CD14-positive monocyte (primary cell): Measurements from ENCODE around the gene KRTAP10-8. TPM values are rescaled to one million over a fixed set of nuclear protein-coding genes. Genes with fewer than 3 reads are reported as not detected.

Experiments
- DNase-seq, 3 donors: peaks; one replicate each; pipeline ENCODE4 v3.0.0-alpha.2; 2011 to 2022
- H2AFZ ChIP-seq: 2 replicates; pipeline ENCODE4 v1.6.0; 2012; ENCODE audit warnings: mild to moderate bottlenecking, low read depth, low read length, inconsistent platforms; ENCODE audit not compliant: insufficient read depth, poor library complexity, severe bottlenecking
- H3K27ac ChIP-seq, 2 donors: 1 replicate in 1 of 2; 2 replicates in 1 of 2; pipeline ENCODE4 v1.5.1; 2012 to 2013; ENCODE audit warnings: low read length in 2 of 2, control low read depth in 1 of 2, inconsistent platforms in 1 of 2, low read depth in 1 of 2, mild to moderate bottlenecking in 1 of 2
- H3K27me3 ChIP-seq, 2 donors: one replicate each; pipeline versions ENCODE4 v1.6.0 to v1.6.1; 2011 to 2013; ENCODE audit warnings: low read length in 2 of 2; ENCODE audit not compliant: control insufficient read depth in 2 of 2, insufficient read depth in 2 of 2
- H3K36me3 ChIP-seq, 2 donors: replicated peaks in 1 of 2; 1 replicate in 1 of 2; 2 replicates in 1 of 2; pipeline versions ENCODE4 v1.5.1 to v1.6.1; 2012 to 2013; ENCODE audit warnings: low read length in 2 of 2, control low read depth in 1 of 2, inconsistent platforms in 1 of 2, mild to moderate bottlenecking in 1 of 2; ENCODE audit not compliant: insufficient read depth in 2 of 2, control insufficient read depth in 1 of 2
- H3K4me1 ChIP-seq, 2 donors: 1 replicate in 1 of 2; 2 replicates in 1 of 2; pipeline versions ENCODE4 v1.5.1 to v1.6.1; 2012 to 2013; ENCODE audit warnings: low read length in 2 of 2, control low read depth in 1 of 2, inconsistent platforms in 1 of 2, mild to moderate bottlenecking in 1 of 2, moderate library complexity in 1 of 2; ENCODE audit not compliant: insufficient read depth in 2 of 2, control insufficient read depth in 1 of 2
- H3K4me2 ChIP-seq: replicated peaks from 2 replicates; pipeline ENCODE3; 2012; ENCODE audit warnings: low read length, moderate library complexity, mild to moderate bottlenecking; ENCODE audit not compliant: poor library complexity, severe bottlenecking; ENCODE audit errors: extremely low read depth
- H3K4me3 ChIP-seq, 3 experiments: fragments of 200-600 bp in 1 of 3; sonication (generic) in 1 of 3; replicated peaks in 1 of 3; 1 replicate in 2 of 3; 2 replicates in 1 of 3; pipeline ENCODE4 v1.5.1; 2011 to 2013; ENCODE audit warnings: low read length in 3 of 3, mild to moderate bottlenecking in 3 of 3, control low read depth in 2 of 3, low read depth in 2 of 3, inconsistent platforms in 1 of 3, moderate library complexity in 1 of 3
- H3K79me2 ChIP-seq: 2 replicates; pipeline ENCODE4 v1.6.0; 2012; ENCODE audit warnings: mild to moderate bottlenecking, control low read depth, inconsistent platforms, low read length, moderate library complexity; ENCODE audit not compliant: insufficient read depth
- H3K9ac ChIP-seq: 2 replicates; pipeline ENCODE4 v1.6.0; 2017; ENCODE audit warnings: low read length, mild to moderate bottlenecking; ENCODE audit not compliant: insufficient read depth, poor library complexity, severe bottlenecking
- H3K9me3 ChIP-seq, 2 donors: replicated peaks in 1 of 2; 1 replicate in 1 of 2; 2 replicates in 1 of 2; pipeline versions ENCODE4 v1.5.1 to v1.6.1; 2012 to 2013; ENCODE audit warnings: low read length in 2 of 2, control low read depth in 1 of 2; ENCODE audit not compliant: control insufficient read depth in 1 of 2, insufficient read depth in 1 of 2
- H4K20me1 ChIP-seq: 2 replicates; pipeline ENCODE4 v1.6.0; 2012; ENCODE audit warnings: mild to moderate bottlenecking, low read length, control low read depth, moderate library complexity; ENCODE audit not compliant: insufficient read depth
- H3K27ac Mint-ChIP-seq, 7 donors: one replicate each; pipeline ENCODE4 v1.8.0; 2020; ENCODE audit warnings: mild to moderate bottlenecking in 7 of 7, mixed read lengths in 7 of 7, moderate library complexity in 6 of 7, inconsistent platforms in 2 of 7
- H3K27me3 Mint-ChIP-seq, 3 donors: one replicate each; pipeline ENCODE4 v1.8.0; 2021 to 2022; ENCODE audit warnings: low read depth in 3 of 3, mild to moderate bottlenecking in 3 of 3, mixed read lengths in 3 of 3, moderate library complexity in 3 of 3, inconsistent platforms in 1 of 3
- H3K36me3 Mint-ChIP-seq, 2 donors: one replicate each; pipeline ENCODE4 v1.8.0; 2020; ENCODE audit warnings: mixed read lengths in 2 of 2, inconsistent platforms in 1 of 2, mild to moderate bottlenecking in 1 of 2
- H3K4me1 Mint-ChIP-seq: one replicate; pipeline ENCODE4 v1.8.0; 2020; ENCODE audit warnings: mild to moderate bottlenecking, mixed read lengths
- H3K4me3 Mint-ChIP-seq, 2 donors: one replicate each; pipeline ENCODE4 v1.8.0; 2020; ENCODE audit warnings: mild to moderate bottlenecking in 2 of 2, mixed read lengths in 2 of 2, moderate library complexity in 1 of 2
- H3K9me3 Mint-ChIP-seq, 7 donors: one replicate each; pipeline ENCODE4 v1.8.0; 2020 to 2022; ENCODE audit warnings: mixed read lengths in 7 of 7, mild to moderate bottlenecking in 6 of 7, moderate library complexity in 6 of 7, inconsistent platforms in 2 of 7
- WGBS: methylation state at CpG from one replicate; pipeline ENCODE4 v1.1.5; 2013; ENCODE audit warnings: missing lambda C conversion rate; ENCODE audit not compliant: insufficient coverage; 5-methylcytosine and 5-hydroxymethylcytosine counted together
- intact Hi-C, 2 donors: fragments of 100-400 bp; cut with micrococcal nuclease; formaldehyde crosslinking; loops; one replicate each; pipeline versions ENCODE4 v1.15.0 to v1.15.1; 2023
- polyA plus RNA-seq, 3 donors: library from polyadenylated mRNA; depleted of rRNA in 1 of 3; unstranded in 2 of 3; stranded (reverse) in 1 of 3; fragments of 300-500 nt in 2 of 3; fragments of >200 nt in 1 of 3; fragmentation: Illumina TruSeq in 2 of 3; gene quantifications; 1 replicate in 2 of 3; 2 replicates in 1 of 3; pipeline ENCODE4 v1.2.3, GENCODE V29; 2012 to 2021
- TF ChIP-seq, protein P1 (sequence below): fragments of 200-600 bp; IDR thresholded peaks from one replicate; pipeline ENCODE4 v1.8.0; 2022; ENCODE audit warnings: antibody characterized with exemption, mild to moderate bottlenecking

KRTAP10-8 gene
- polyA plus RNA-seq, 3 donors = not detected

DNA sequence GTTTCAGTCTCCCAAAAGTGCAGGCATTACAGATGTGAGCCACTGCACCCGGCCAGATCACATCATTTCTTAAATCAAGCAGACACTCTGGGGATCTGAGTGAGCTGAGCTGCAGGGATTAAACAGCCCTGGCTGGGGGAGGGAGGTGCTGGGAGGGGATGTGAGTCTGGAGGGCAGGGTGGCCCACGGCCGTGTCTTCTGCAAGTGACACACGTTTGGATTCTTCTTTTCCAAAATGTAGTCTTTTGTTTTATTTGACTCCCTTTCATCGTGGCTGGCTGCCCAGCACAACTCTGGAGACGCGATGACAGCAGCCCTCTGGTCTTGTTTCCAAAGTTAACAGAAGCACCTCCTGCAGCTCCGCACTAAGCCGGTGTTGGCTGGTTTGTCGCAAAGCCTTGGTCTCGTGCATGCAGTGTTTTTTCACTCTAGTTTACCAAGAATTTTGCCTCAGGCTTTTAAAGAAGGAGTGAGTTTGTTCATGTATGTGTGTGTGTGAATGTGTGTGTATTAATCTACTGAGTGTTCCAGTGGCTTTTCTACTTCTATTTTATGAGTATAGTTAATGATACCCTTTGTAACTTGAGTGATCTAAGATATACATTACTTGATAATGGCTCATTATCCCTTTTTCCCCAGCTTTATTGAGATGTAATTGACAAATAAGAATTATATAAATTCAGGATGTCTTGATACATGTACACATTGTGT lies 28.6 kb upstream of the KRTAP10-8 start:
- Mint-ChIP-seq H3K9me3 (peaks cover 22 to 45% (median 34%) of the 10 kb centered on the region in 7 donors), H3K4me3 (no peak overlapping the region), H3K36me3 (no peaks in the 10 kb centered on the region), H3K27me3 (peaks cover 13 to 49% (median 17%) of the 10 kb centered on the region in 3 donors), H3K4me1 (no peaks in the 10 kb centered on the region), H3K27ac (no peak overlapping the region)
- Histone ChIP-seq H3K36me3 (no peaks in the 10 kb centered on the region), H3K9me3 (peaks cover 6 to 28% of the 10 kb centered on the region in 2 donors), H3K4me1 (no peaks in the 10 kb centered on the region), H2AFZ (no peak overlapping the region), H3K27me3 (peaks cover 0 to 16% of the 10 kb centered on the region in 2 donors), H4K20me1 (no peaks in the 10 kb centered on the region), H3K79me2 (no peaks in the 10 kb centered on the region), H3K27ac (no peak overlapping the region), H3K9ac (no peak overlapping the region), H3K4me3 (no peak overlapping the region), H3K4me2 (no peak overlapping the region)
- intact Hi-C loops = no loop called here
- DNase-seq = no peak
- TF ChIP-seq, protein P1, sequence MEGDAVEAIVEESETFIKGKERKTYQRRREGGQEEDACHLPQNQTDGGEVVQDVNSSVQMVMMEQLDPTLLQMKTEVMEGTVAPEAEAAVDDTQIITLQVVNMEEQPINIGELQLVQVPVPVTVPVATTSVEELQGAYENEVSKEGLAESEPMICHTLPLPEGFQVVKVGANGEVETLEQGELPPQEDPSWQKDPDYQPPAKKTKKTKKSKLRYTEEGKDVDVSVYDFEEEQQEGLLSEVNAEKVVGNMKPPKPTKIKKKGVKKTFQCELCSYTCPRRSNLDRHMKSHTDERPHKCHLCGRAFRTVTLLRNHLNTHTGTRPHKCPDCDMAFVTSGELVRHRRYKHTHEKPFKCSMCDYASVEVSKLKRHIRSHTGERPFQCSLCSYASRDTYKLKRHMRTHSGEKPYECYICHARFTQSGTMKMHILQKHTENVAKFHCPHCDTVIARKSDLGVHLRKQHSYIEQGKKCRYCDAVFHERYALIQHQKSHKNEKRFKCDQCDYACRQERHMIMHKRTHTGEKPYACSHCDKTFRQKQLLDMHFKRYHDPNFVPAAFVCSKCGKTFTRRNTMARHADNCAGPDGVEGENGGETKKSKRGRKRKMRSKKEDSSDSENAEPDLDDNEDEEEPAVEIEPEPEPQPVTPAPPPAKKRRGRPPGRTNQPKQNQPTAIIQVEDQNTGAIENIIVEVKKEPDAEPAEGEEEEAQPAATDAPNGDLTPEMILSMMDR = no peak
- WGBS = 45% methylated on average over 6 of the region's 11 CpGs

DNA sequence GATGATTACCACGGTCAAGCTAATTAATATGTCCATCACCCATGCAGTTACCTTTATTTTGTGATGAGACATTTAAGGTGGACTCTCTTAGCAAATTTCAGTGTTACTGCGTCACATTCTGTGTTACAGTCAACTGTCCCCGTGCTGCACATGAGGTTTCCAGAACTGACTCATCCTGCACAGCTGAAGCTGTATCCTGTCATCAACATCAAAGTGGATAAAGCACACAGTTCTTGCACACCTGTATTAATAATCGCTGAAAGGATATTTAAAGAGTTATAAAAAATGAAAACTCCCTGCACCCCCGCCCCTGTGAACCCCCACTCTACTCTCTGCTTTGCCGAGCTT lies 28.1 kb upstream of the KRTAP10-8 start:
- peaks cover 12 to 50% (median 17%) of the 10 kb centered on the region in 3 donors for H3K27me3 Mint-ChIP-seq
- Histone ChIP-seq H3K27me3 (peaks cover 0 to 16% of the 10 kb centered on the region in 2 donors), H3K36me3 (no peaks in the 10 kb centered on the region), H4K20me1 (no peaks in the 10 kb centered on the region), H3K4me2 (no peak overlapping the region), H3K27ac (no peak overlapping the region), H3K9ac (no peak overlapping the region), H3K4me1 (no peaks in the 10 kb centered on the region), H3K4me3 (no peak overlapping the region), H2AFZ (no peak overlapping the region), H3K9me3 (peaks cover 6 to 22% of the 10 kb centered on the region in 2 donors), H3K79me2 (no peaks in the 10 kb centered on the region)
- H3K4me1 Mint-ChIP-seq = no peaks in the 10 kb centered on the region
- peaks cover 22 to 41% (median 31%) of the 10 kb centered on the region in 7 donors for H3K9me3 Mint-ChIP-seq
- no peak overlapping the region for H3K4me3 Mint-ChIP-seq
- TF ChIP-seq, protein P1 = no peak
- H3K27ac Mint-ChIP-seq = no peak overlapping the region
- H3K36me3 Mint-ChIP-seq = no peaks in the 10 kb centered on the region
- no peak for DNase-seq
- WGBS = 80% methylated on average over 1 of the region's 6 CpGs
- intact Hi-C loops = no loop called here
